Central memory CD8-positive, alpha-beta T cell (primary cell): Measurements from ENCODE around the gene CYTH3.
"Not testable (repeated sequence)": the region's sequence is repeated elsewhere in the genome, so short reads cannot be mapped to it uniquely, and the experiment has no call there.

ENCODE experiments used
- ATAC-seq: fragments of 150-1000 bp; cut with Tn5 transposase; replicated peaks from 2 replicates; pipeline ENCODE4 v1.10.0; 2022; ENCODE audit warnings: mild to moderate bottlenecking, moderate FRiP score, moderate number of reproducible peaks; ENCODE audit not compliant: poor library complexity, severe bottlenecking; ENCODE audit errors: extremely low read depth
- DNase-seq, 2 donors: peaks; one replicate each; pipeline ENCODE4 v3.0.0; 2021; ENCODE audit warnings: low spot score in 2 of 2
- H3K27ac Mint-ChIP-seq: one replicate; pipeline ENCODE4 v1.8.0; 2022; ENCODE audit warnings: low read depth, mild to moderate bottlenecking, moderate library complexity, mixed read lengths
- H3K27me3 Mint-ChIP-seq: one replicate; pipeline ENCODE4 v1.8.0; 2022; ENCODE audit warnings: mixed read lengths
- H3K36me3 Mint-ChIP-seq: one replicate; pipeline ENCODE4 v1.8.0; 2022; ENCODE audit warnings: mild to moderate bottlenecking, moderate library complexity, mixed read lengths; ENCODE audit not compliant: insufficient read depth
- H3K4me1 Mint-ChIP-seq: one replicate; pipeline ENCODE4 v1.8.0; 2022; ENCODE audit warnings: mixed read lengths
- H3K4me3 Mint-ChIP-seq: one replicate; pipeline ENCODE4 v1.8.0; 2022; ENCODE audit warnings: mild to moderate bottlenecking, moderate library complexity, mixed read lengths
- H3K9me3 Mint-ChIP-seq: one replicate; pipeline ENCODE4 v1.8.0; 2022; ENCODE audit warnings: mixed read lengths

The CYTH3 gene

DNA sequence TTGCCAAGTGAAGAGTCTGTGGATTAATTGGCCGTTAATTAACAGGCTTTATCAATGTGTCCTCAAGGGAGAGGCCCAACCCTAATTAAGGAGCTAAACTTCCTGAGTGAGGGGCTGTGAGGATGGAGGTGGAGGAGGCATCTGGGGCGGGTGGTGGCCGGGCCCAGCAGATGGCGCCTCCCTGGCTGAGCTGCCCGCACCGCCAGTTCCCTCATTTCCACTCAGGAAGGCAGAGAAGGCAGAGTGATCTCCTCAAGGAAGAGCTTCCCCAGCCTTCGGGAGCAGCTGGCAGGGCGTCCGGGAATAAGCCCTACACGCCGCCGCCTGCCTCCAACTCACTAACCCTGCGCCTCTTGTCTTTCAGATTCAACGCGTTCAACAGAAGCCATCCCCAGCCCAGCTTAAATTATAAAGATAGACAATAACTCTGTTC lies 112.2 kb downstream of the CYTH3 start:
- H3K27me3 Mint-ChIP-seq = no peaks in the 10 kb centered on the region
- DNase-seq (no peak), ATAC-seq (no peak)
- H3K4me1 Mint-ChIP-seq = no peaks in the 10 kb centered on the region
- H3K27ac Mint-ChIP-seq = peak overlapping the region; percentile 19
- peaks cover 31% of the 10 kb centered on the region for H3K36me3 Mint-ChIP-seq
- no peaks in the 10 kb centered on the region for H3K9me3 Mint-ChIP-seq
- H3K4me3 Mint-ChIP-seq = no peak overlapping the region

DNA sequence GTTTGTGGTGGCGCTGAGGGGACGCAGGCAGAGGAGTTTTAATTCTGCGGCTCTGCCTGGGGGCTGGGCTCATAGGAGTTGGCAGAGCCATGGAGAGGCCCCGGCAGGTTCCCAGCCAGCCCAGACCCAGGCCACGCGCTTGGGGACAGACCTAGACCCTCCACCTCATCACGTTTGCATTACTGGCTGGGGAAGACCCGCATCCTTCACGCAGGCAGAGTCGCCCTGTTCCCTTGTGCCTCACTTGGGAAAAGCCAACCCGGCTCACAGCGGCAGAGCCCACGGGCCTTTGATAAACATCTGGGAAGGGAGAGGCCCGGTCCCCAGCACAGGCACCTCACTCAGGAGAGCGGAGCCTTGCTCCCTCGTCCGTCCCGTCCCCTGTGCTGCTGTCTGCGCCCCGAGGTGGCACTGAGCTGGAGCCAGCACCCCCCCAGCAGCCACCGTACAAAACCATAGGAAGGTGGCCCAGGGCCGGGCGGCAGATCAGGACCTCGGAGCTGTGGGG lies 112.8 kb downstream of the CYTH3 start:
- no peak for ATAC-seq
- H3K9me3 Mint-ChIP-seq = no peaks in the 10 kb centered on the region
- DNase-seq = no peak
- no peaks in the 10 kb centered on the region for H3K4me1 Mint-ChIP-seq
- H3K4me3 Mint-ChIP-seq = no peak overlapping the region
- H3K27ac Mint-ChIP-seq = no peak overlapping the region
- H3K36me3 Mint-ChIP-seq = peaks cover 32% of the 10 kb centered on the region
- H3K27me3 Mint-ChIP-seq = no peaks in the 10 kb centered on the region

GRCh38 chr7:6159097-6159483 lies 113.3 kb downstream of the CYTH3 start:
- H3K36me3 Mint-ChIP-seq = peaks cover 29% of the 10 kb centered on the region
- H3K4me3 Mint-ChIP-seq = no peak overlapping the region
- no peaks in the 10 kb centered on the region for H3K9me3 Mint-ChIP-seq
- no peaks in the 10 kb centered on the region for H3K27me3 Mint-ChIP-seq
- ATAC-seq = no peak
- no peak for DNase-seq
- no peaks in the 10 kb centered on the region for H3K4me1 Mint-ChIP-seq
- no peak overlapping the region for H3K27ac Mint-ChIP-seq

DNA sequence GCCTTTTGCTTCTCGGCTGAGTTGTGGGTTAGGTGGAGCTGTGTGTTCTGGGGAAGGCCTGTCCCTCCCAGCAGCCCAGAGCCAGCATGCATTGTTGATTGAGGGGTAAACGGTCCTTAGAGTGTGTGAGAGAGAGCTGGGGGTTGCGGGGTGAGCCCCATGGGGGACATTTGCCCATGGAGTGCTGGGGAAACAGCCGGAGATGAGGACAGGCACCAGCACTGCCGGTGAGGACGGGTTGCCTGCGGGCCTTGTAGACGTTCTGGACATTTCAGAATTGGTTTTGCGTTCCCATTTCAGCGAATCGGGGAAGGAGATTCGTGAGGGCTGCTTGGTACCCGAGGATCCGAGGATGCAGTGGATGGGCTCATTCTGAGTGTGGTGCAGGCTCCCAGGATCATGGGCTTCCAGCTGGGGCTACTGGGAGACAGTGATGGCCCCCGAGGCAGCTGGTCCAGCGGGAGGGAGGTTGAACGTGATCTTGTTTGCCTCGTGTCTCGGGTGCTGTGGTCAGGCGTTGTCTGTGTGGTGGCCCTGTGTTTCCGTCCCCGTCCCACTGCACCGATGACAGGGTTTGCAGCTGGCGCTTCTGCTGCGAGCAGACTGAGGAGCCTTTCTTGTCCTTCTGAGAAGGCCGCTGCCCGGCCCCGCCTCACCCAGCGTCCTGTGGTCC lies 113.9 kb downstream of the CYTH3 start:
- H3K27me3 Mint-ChIP-seq = no peaks in the 10 kb centered on the region
- ATAC-seq (no peak), DNase-seq (no peak)
- peaks cover 29% of the 10 kb centered on the region for H3K36me3 Mint-ChIP-seq
- H3K4me3 Mint-ChIP-seq = no peak overlapping the region
- no peaks in the 10 kb centered on the region for H3K4me1 Mint-ChIP-seq
- no peaks in the 10 kb centered on the region for H3K9me3 Mint-ChIP-seq
- no peak overlapping the region for H3K27ac Mint-ChIP-seq

GRCh38 chr7:6157685-6158423 lies 114.6 kb downstream of the CYTH3 start:
- Mint-ChIP-seq H3K27ac (no peak overlapping the region), H3K27me3 (no peaks in the 10 kb centered on the region), H3K36me3 (peaks cover 30% of the 10 kb centered on the region), H3K4me3 (no peak overlapping the region), H3K9me3 (no peaks in the 10 kb centered on the region), H3K4me1 (no peaks in the 10 kb centered on the region)
- ATAC-seq (no peak), DNase-seq (no peak)

- H3K27me3 Mint-ChIP-seq = no peaks in the 10 kb centered on the region
- H3K4me3 Mint-ChIP-seq = no peak overlapping the region
- peaks cover 33% of the 10 kb centered on the region for H3K36me3 Mint-ChIP-seq
- ATAC-seq (no peak), DNase-seq (no peak)
- no peaks in the 10 kb centered on the region for H3K4me1 Mint-ChIP-seq
- H3K9me3 Mint-ChIP-seq = no peaks in the 10 kb centered on the region
- H3K27ac Mint-ChIP-seq = no peak overlapping the region
Measured at GRCh38 chr7:6156734-6157133, 115.7 kb downstream of the CYTH3 start.

GRCh38 chr7:6155596-6155995 lies 116.8 kb downstream of the CYTH3 start:
- Mint-ChIP-seq H3K27ac (no peak overlapping the region), H3K9me3 (no peaks in the 10 kb centered on the region), H3K27me3 (no peaks in the 10 kb centered on the region), H3K4me3 (no peak overlapping the region), H3K36me3 (peaks cover 41% of the 10 kb centered on the region), H3K4me1 (no peaks in the 10 kb centered on the region)
- no peak for DNase-seq
- no peak for ATAC-seq

DNA sequence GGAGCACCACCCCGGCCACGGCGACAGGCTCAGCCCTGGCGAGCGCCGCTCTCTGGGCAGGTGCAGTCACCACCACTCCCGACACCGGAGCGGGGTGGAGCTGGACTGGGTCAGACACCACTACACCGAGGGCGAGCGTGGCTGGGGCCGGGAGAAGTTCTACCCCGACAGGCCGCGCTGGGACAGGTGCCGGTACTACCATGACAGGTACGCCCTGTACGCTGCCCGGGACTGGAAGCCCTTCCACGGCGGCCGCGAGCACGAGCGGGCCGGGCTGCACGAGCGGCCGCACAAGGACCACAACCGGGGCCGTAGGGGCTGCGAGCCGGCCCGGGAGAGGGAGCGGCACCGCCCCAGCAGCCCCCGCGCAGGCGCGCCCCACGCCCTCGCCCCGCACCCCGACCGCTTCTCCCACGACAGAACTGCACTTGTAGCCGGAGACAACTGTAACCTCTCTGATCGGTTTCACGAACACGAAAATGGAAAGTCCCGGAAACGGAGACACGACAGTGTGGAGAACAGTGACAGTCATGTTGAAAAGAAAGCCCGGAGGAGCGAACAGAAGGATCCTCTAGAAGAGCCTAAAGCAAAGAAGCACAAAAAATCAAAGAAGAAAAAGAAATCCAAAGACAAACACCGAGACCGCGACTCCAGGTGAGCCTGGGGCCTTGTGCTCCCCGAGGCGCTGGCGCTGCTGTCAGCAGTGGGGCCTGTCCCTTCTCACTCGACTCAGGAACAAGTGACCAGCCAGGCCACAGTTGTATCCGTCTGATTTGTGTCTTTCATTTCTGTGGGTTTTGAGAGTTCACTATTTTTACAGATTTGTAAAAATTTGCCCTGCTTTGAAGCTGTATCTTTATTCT lies 117.7 kb downstream of the CYTH3 start:
- no peak for ATAC-seq
- no peaks in the 10 kb centered on the region for H3K27me3 Mint-ChIP-seq
- no peak overlapping the region for H3K27ac Mint-ChIP-seq
- no peaks in the 10 kb centered on the region for H3K9me3 Mint-ChIP-seq
- DNase-seq = no peak
- no peaks in the 10 kb centered on the region for H3K4me1 Mint-ChIP-seq
- no peak overlapping the region for H3K4me3 Mint-ChIP-seq
- H3K36me3 Mint-ChIP-seq = peaks cover 40% of the 10 kb centered on the region

DNA sequence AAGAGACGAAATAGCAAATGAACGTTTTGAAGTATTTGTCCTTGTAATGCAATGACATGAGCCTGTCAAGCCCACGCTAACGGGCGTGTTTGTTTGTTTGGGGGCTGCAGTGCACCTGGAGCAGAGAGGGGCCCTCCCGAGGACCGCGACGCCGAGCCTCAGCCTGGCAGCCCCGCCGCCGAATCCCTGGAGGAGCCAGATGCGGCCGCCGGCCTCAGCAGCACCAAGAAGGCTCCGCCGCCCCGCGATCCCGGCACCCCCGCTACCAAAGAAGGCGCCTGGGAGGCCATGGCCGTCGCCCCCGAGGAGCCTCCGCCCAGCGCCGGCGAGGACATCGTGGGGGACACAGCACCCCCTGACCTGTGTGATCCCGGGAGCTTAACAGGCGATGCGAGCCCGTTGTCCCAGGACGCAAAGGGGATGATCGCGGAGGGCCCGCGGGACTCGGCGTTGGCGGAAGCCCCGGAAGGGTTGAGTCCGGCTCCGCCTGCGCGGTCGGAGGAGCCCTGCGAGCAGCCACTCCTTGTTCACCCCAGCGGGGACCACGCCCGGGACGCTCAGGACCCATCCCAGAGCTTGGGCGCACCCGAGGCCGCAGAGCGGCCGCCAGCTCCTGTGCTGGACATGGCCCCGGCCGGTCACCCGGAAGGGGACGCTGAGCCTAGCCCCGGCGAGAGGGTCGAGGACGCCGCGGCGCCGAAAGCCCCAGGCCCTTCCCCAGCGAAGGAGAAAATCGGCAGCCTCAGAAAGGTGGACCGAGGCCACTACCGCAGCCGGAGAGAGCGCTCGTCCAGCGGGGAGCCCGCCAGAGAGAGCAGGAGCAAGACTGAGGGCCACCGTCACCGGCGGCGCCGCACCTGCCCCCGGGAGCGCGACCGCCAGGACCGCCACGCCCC lies 118.5 kb downstream of the CYTH3 start:
- no peak for DNase-seq

GRCh38 chr7:6151994-6152735 lies 120.3 kb downstream of the CYTH3 start:
- Mint-ChIP-seq H3K27me3 (no peaks in the 10 kb centered on the region), H3K4me3 (no peak overlapping the region), H3K9me3 (no peaks in the 10 kb centered on the region), H3K36me3 (peaks cover 56% of the 10 kb centered on the region), H3K27ac (no peak overlapping the region), H3K4me1 (no peaks in the 10 kb centered on the region)
- ATAC-seq (no peak), DNase-seq (no peak)

More for the DNA sequence above, 118.5 kb downstream of the CYTH3 start:
- Mint-ChIP-seq H3K9me3 (no peaks in the 10 kb centered on the region), H3K27me3 (no peaks in the 10 kb centered on the region), H3K4me1 (no peaks in the 10 kb centered on the region), H3K4me3 (no peak overlapping the region), H3K27ac (no peak overlapping the region), H3K36me3 (peaks cover 45% of the 10 kb centered on the region)
- no peak for ATAC-seq

GRCh38 chr7:6151527-6151926 lies 120.9 kb downstream of the CYTH3 start:
- not testable (repeated sequence) for H3K9me3 Mint-ChIP-seq, H3K27ac Mint-ChIP-seq, ATAC-seq, H3K4me1 Mint-ChIP-seq, H3K4me3 Mint-ChIP-seq, DNase-seq, H3K27me3 Mint-ChIP-seq
- H3K36me3 Mint-ChIP-seq = peaks cover 55% of the 10 kb centered on the region
